GM23248 (cell line): ENCODE measurements around the gene RBPJL. TPM values are rescaled to one million over a fixed set of nuclear protein-coding genes. Genes with fewer than 3 reads are reported as not detected.

Experiments
- DNase-seq: peaks from one replicate; pipeline ENCODE4 v3.0.0-alpha.2; 2015
- H2AFZ ChIP-seq: fragments of 200-600 bp; sonication (generic); 2 replicates; pipeline ENCODE4 v1.6.1; 2016; ENCODE audit warnings: antibody characterized with exemption
- H3F3A ChIP-seq: fragments of 200-600 bp; sonication (generic); 2 replicates; pipeline ENCODE4 v1.6.1; 2016; ENCODE audit warnings: mild to moderate bottlenecking, antibody characterized with exemption, mixed run types; ENCODE audit not compliant: insufficient read depth
- H3K27ac ChIP-seq: fragments of 200-600 bp; sonication (generic); 2 replicates; pipeline ENCODE4 v1.5.1; 2016; ENCODE audit warnings: mild to moderate bottlenecking
- H3K27me3 ChIP-seq: fragments of 200-600 bp; sonication (generic); replicated peaks from 2 replicates; pipeline ENCODE4 v1.6.1; 2016; ENCODE audit warnings: mild to moderate bottlenecking; ENCODE audit not compliant: insufficient read depth
- H3K36me3 ChIP-seq: fragments of 200-600 bp; sonication (generic); 2 replicates; pipeline ENCODE4 v1.6.1; 2016; ENCODE audit warnings: low read depth, mild to moderate bottlenecking
- H3K4me1 ChIP-seq: fragments of 200-600 bp; sonication (generic); 2 replicates; pipeline ENCODE4 v1.6.1; 2016; ENCODE audit warnings: mild to moderate bottlenecking; ENCODE audit not compliant: insufficient read depth
- H3K4me2 ChIP-seq: fragments of 200-600 bp; sonication (generic); one replicate; pipeline ENCODE4 v1.6.1; 2016; ENCODE audit warnings: mild to moderate bottlenecking; ENCODE audit not compliant: unreplicated experiment
- H3K4me3 ChIP-seq: fragments of 200-600 bp; sonication (generic); 2 replicates; pipeline ENCODE4 v1.5.1; 2016; ENCODE audit warnings: mild to moderate bottlenecking
- H3K79me2 ChIP-seq: fragments of 200-600 bp; sonication (generic); 2 replicates; pipeline ENCODE4 v1.6.1; 2016; ENCODE audit warnings: mild to moderate bottlenecking; ENCODE audit not compliant: insufficient read depth
- H3K9ac ChIP-seq: fragments of 200-600 bp; sonication (generic); 2 replicates; pipeline ENCODE4 v1.6.1; 2016; ENCODE audit warnings: mild to moderate bottlenecking
- H3K9me2 ChIP-seq: fragments of 200-600 bp; sonication (generic); 2 replicates; pipeline ENCODE4 v1.6.1; 2016; ENCODE audit warnings: mixed run types, mild to moderate bottlenecking, moderate library complexity; ENCODE audit not compliant: insufficient read depth
- H3K9me3 ChIP-seq: fragments of 200-600 bp; sonication (generic); one replicate; pipeline ENCODE4 v1.6.1; 2017; ENCODE audit warnings: low read depth
- H4K20me1 ChIP-seq: fragments of 200-600 bp; sonication (generic); 2 replicates; pipeline ENCODE4 v1.6.0; 2016; ENCODE audit not compliant: insufficient read depth
- EZH2 ChIP-seq: fragments of 200-600 bp; sonication (generic); IDR thresholded peaks from 2 replicates; pipeline ENCODE4 v1.6.1; 2018; ENCODE audit warnings: antibody characterized with exemption, mild to moderate bottlenecking; ENCODE audit not compliant: insufficient read depth, poor library complexity, severe bottlenecking
- EZH2phosphoT487 ChIP-seq: fragments of 200-600 bp; sonication (generic); IDR thresholded peaks from 2 replicates; pipeline ENCODE4 v1.6.1; 2018; ENCODE audit warnings: antibody characterized with exemption, moderate library complexity, mild to moderate bottlenecking, low read depth; ENCODE audit not compliant: insufficient read depth
- WGBS, 2 experiments: methylation state at CpG; one replicate each; pipeline ENCODE4 v1.1.6; 2015 to 2017; ENCODE audit warnings: low lambda C conversion rate in 2 of 2, low coverage in 1 of 2; ENCODE audit errors: missing lambda C conversion rate in 2 of 2; 5-methylcytosine and 5-hydroxymethylcytosine counted together
- in situ Hi-C: fragments of 300-500 bp; cut with MboI; formaldehyde crosslinking; loops from 2 replicates; pipeline ENCODE4 v1.15.0; 2020
- polyA plus RNA-seq: library from polyadenylated mRNA; unstranded; fragments of >200 nt; fragmentation: Nextera tagmentation; extraction: Ambion mirVana; gene quantifications from 2 replicates; pipeline ENCODE4 v1.2.1, GENCODE V29; 2016
- total RNA-seq: library from RNA; depleted of rRNA; stranded (reverse); fragments of >200 nt; shearing (Covaris generic); gene quantifications from 2 replicates; pipeline ENCODE4 v1.2.3, GENCODE V29; 2014

The RBPJL gene
- total and polyA plus RNA-seq, 2 experiments from 2014 or later = not detected

- TF ChIP-seq EZH2phosphoT487 (no peak), EZH2 (no peak)
- in situ Hi-C loops = loop anchor here (5.0 kb wide), 1 partner anchor 119 kb away; no protein-coding TSS in a partner anchor
- peaks cover 10% of the 10 kb centered on the region; the same call in 1 of the 2 replicates for H3K79me2 ChIP-seq
- peaks cover 63% of the 10 kb centered on the region for H3F3A ChIP-seq
- no peaks in the 10 kb centered on the region for H3K4me1 ChIP-seq
- H3K9me2 ChIP-seq = no peaks in the 10 kb centered on the region
- H3K4me3 ChIP-seq = no peak overlapping the region
- H4K20me1 ChIP-seq = no peaks in the 10 kb centered on the region
- H2AFZ ChIP-seq = no peak overlapping the region
- H3K27me3 ChIP-seq = no peaks in the 10 kb centered on the region
- no peaks in the 10 kb centered on the region for H3K9me3 ChIP-seq
- H3K36me3 ChIP-seq = peaks cover 30% of the 10 kb centered on the region
- no peak overlapping the region for H3K4me2 ChIP-seq
- DNase-seq = peak; percentile 68
- no peak overlapping the region for H3K9ac ChIP-seq
- peak overlapping the region; percentile 39 for H3K27ac ChIP-seq
Observed at GRCh38 chr20:45323731-45324130, 17.1 kb downstream of the RBPJL start.

- H3K4me1 ChIP-seq = no peaks in the 10 kb centered on the region
- 0 out of 2 replicates have a peak overlapping the region, but pooled peaks have one; percentile 3 for H3K27ac ChIP-seq
- peaks cover 47% of the 10 kb centered on the region for H3K36me3 ChIP-seq
- WGBS, 2 experiments = 59 to 75% methylated on average over 4 to 6 of the region's 6 CpGs
- no peaks in the 10 kb centered on the region for H3K27me3 ChIP-seq
- no peak overlapping the region for H2AFZ ChIP-seq
- in situ Hi-C loops = no loop called here
- H3K4me3 ChIP-seq = no peak overlapping the region
- no peak for TF ChIP-seq EZH2
- TF ChIP-seq EZH2phosphoT487 = no peak
- no peaks in the 10 kb centered on the region for H4K20me1 ChIP-seq
- H3K79me2 ChIP-seq = peaks cover 24% of the 10 kb centered on the region
- H3K9me3 ChIP-seq = no peaks in the 10 kb centered on the region
- H3K9ac ChIP-seq = no peak overlapping the region
- H3F3A ChIP-seq = peaks cover 80% of the 10 kb centered on the region
- no peaks in the 10 kb centered on the region for H3K9me2 ChIP-seq
- no peak for DNase-seq
- no peak overlapping the region for H3K4me2 ChIP-seq
Observed at GRCh38 chr20:45325371-45325770, 18.7 kb downstream of the RBPJL start.

- DNase-seq = no peak
- no peak overlapping the region for H2AFZ ChIP-seq
- H3K9me3 ChIP-seq = no peaks in the 10 kb centered on the region
- H3F3A ChIP-seq = peaks cover 92% of the 10 kb centered on the region
- 0 out of 2 replicates have a peak overlapping the region, but pooled peaks have one; percentile 11 for H3K27ac ChIP-seq
- no peak overlapping the region for H3K4me3 ChIP-seq
- no peak overlapping the region for H3K9ac ChIP-seq
- no peaks in the 10 kb centered on the region for H3K27me3 ChIP-seq
- peaks cover 78% of the 10 kb centered on the region for H3K36me3 ChIP-seq
- H3K4me2 ChIP-seq = no peak overlapping the region
- H3K9me2 ChIP-seq = no peaks in the 10 kb centered on the region
- TF ChIP-seq EZH2 = no peak
- no peak for TF ChIP-seq EZH2phosphoT487
- H3K79me2 ChIP-seq = peaks cover 55% of the 10 kb centered on the region
- no peaks in the 10 kb centered on the region for H4K20me1 ChIP-seq
- in situ Hi-C loops = no loop called here
- WGBS, 2 experiments = 95 to 98% methylated on average over 4 of the region's 4 CpGs
- H3K4me1 ChIP-seq = no peaks in the 10 kb centered on the region
Observed at GRCh38 chr20:45328451-45328850, 21.8 kb downstream of the RBPJL start.

- Histone ChIP-seq H3K9me2 (no peaks in the 10 kb centered on the region), H3K4me1 (peaks cover under 1% of the 10 kb centered on the region; the same call in 1 of the 2 replicates), H3K9me3 (no peaks in the 10 kb centered on the region), H3F3A (peaks cover 90% of the 10 kb centered on the region), H4K20me1 (no peaks in the 10 kb centered on the region), H3K79me2 (peaks cover 68% of the 10 kb centered on the region), H3K4me3 (no peak overlapping the region), H2AFZ (no peak overlapping the region), H3K4me2 (no peak overlapping the region), H3K9ac (no peak overlapping the region), H3K27ac (peak overlapping the region; percentile 21; the same call in 1 of the 2 replicates), H3K27me3 (no peaks in the 10 kb centered on the region), H3K36me3 (peaks cover 88% of the 10 kb centered on the region)
- in situ Hi-C loops = no loop called here
- WGBS, 2 experiments = 87% methylated on average over 7 of the region's 7 CpGs
- DNase-seq = no peak
- no peak for TF ChIP-seq EZH2
Observed at GRCh38 chr20:45329497-45330319, 23.1 kb downstream of the RBPJL start.
